Bronchial epithelial cell (primary cell): ENCODE data around the gene MSI1. TPM values are rescaled to one million over a fixed set of nuclear protein-coding genes. Genes with fewer than 3 reads are reported as not detected.

ENCODE experiments used
- DNase-seq: peaks from one replicate; pipeline ENCODE4 v3.0.0-alpha.2; 2010; ENCODE audit warnings: low read depth
- FAIRE-seq: peaks from 2 replicates; lab custom pipeline; 2011; peaks lifted over from hg19 to GRCh38; lab: Jason Lieb, UNC
- H3K27me3 ChIP-seq: 2 replicates; pipeline ENCODE4 v1.5.1; 2011; ENCODE audit warnings: low read length; ENCODE audit not compliant: control insufficient read depth, insufficient read depth
- H3K36me3 ChIP-seq: 2 replicates; pipeline ENCODE4 v1.5.1; 2011; ENCODE audit warnings: low read length; ENCODE audit not compliant: control insufficient read depth, insufficient read depth
- H3K4me3 ChIP-seq: 2 replicates; pipeline ENCODE4 v1.5.1; 2011; ENCODE audit warnings: mild to moderate bottlenecking, low read depth, low read length, control low read depth
- CTCF ChIP-seq: IDR thresholded peaks from 2 replicates; pipeline ENCODE4 v1.5.1; 2011; ENCODE audit warnings: mild to moderate bottlenecking, moderate library complexity, low read length, control low read depth, inconsistent platforms; ENCODE audit not compliant: insufficient read depth, severe bottlenecking
- total RNA-seq: library from RNA; depleted of rRNA; stranded (reverse); fragments of >200 nt; gene quantifications from 2 replicates; pipeline ENCODE4 v1.2.1, GENCODE V29; 2014

MSI1 gene
- total RNA-seq, 1 donor from 2014 or later: not detected

- Histone ChIP-seq H3K36me3 (no peaks in the 10 kb centered on the region), H3K27me3 (peaks cover under 1% of the 10 kb centered on the region), H3K4me3 (no peak overlapping the region)
- DNase-seq (no peak), FAIRE-seq (no peak)
- TF ChIP-seq CTCF: no peak
Observed at GRCh38 chr12:120350576-120351350, 18.2 kb downstream of the MSI1 start.

GRCh38 chr12:120347766-120348165 lies 21.2 kb downstream of the MSI1 start:
- peaks cover 4% of the 10 kb centered on the region for H3K27me3 ChIP-seq
- FAIRE-seq (no peak), DNase-seq (no peak)
- no peaks in the 10 kb centered on the region for H3K36me3 ChIP-seq
- TF ChIP-seq CTCF: no peak
- H3K4me3 ChIP-seq: no peak overlapping the region

GRCh38 chr12:120346681-120347080 lies 22.3 kb downstream of the MSI1 start:
- no peak for TF ChIP-seq CTCF
- DNase-seq: no peak
- peaks cover 4% of the 10 kb centered on the region for H3K27me3 ChIP-seq
- no peak for FAIRE-seq
- H3K4me3 ChIP-seq: no peak overlapping the region
- no peaks in the 10 kb centered on the region for H3K36me3 ChIP-seq

GRCh38 chr12:120346031-120346430 lies 22.9 kb downstream of the MSI1 start:
- no peak for TF ChIP-seq CTCF
- no peak for FAIRE-seq
- Histone ChIP-seq H3K36me3 (no peaks in the 10 kb centered on the region), H3K27me3 (peaks cover 4% of the 10 kb centered on the region), H3K4me3 (no peak overlapping the region)
- DNase-seq: no peak

GRCh38 chr12:120343692-120344091 lies 25.3 kb downstream of the MSI1 start:
- no peak for TF ChIP-seq CTCF
- FAIRE-seq: no peak
- Histone ChIP-seq H3K4me3 (no peak overlapping the region), H3K36me3 (no peaks in the 10 kb centered on the region), H3K27me3 (peaks cover 4% of the 10 kb centered on the region)
- no peak for DNase-seq
